ENCODE results near the gene C5orf58.

Gene C5orf58

DNA sequence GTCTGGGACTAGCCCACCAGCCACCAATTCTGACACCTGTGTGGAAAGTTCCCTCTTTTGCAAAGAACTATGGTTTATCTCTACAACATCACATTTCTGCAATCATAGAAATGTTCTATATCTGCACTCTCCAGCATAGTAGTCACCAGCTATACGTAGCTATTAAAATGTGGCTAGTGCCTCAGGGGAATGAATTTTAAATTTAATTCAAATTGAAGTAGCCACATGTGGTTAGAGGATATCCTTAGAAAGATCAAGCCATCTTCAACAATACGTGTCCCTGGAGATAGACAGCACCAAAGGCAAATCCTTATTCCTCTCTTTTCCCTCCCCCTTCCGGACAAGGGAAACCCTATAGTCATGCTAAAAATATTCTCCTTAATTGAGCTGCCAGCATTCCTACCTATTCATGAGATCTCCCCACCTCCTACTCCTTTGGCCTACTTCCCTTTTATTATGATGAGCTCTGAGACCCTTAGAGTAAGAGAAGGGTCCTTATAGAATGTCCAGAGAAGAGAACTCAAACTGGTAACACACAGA is 53.7 kb downstream of the C5orf58 start:
- DNase-seq, result no peak

DNA sequence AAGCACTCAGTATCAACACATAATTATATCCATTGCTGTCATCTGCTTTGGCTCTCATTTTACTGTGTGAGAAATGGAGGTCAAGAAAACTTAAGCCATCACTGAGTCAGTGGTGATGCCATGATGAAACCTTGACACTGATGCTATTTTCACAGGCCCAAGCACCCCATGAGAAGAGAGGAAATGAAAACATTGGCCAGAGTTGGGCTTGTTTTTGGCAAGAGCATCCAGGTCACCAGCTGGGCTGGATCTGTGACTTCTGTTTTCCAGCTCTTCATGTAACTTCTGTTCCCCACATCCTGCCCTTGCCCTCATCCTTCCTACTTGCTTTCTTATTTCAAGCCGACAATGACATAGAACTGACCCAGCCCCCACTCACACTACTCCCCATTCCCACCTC is 54.7 kb downstream of the C5orf58 start:
- no peak for DNase-seq

DNA sequence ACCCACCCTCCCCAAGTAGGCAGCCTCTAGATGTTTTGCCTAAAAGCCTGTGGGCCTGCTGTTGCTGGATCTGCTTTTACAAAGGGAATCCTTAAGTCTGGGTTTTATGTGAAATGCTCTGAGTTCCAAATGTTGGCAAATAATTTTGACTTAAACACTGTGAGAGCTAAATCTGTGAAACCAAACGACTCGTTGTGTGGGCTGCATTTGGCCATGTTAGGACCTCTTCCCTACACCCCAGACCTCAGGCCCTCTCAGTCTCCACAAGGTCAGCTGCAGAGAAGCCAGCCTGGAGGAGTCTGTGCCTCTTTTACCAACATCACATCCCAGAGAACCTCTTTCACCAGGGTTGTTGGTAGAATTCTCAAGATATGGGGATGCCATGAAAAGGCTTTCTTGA is 55.4 kb downstream of the C5orf58 start:
- DNase-seq, result no peak

DNA sequence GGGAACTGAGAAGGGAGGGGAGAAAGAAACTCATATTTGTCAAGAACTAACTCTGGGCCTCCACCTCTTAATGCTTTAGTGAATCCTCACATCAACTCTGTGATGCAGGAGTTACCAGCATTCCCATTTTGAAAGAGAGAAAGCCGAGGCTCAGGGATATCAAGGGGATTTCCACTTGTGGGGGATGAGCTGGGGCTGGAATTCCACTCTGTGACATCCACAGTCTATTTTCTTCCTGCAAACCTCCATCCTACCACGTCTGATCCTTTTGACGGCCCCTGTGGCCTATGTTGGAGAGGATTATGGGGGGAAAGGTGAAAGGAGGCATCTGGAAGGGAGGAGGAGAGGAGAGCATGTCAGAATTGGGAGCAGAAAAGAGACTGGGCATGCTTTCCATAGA is 55.8 kb downstream of the C5orf58 start:
- DNase-seq, result no peak

DNA sequence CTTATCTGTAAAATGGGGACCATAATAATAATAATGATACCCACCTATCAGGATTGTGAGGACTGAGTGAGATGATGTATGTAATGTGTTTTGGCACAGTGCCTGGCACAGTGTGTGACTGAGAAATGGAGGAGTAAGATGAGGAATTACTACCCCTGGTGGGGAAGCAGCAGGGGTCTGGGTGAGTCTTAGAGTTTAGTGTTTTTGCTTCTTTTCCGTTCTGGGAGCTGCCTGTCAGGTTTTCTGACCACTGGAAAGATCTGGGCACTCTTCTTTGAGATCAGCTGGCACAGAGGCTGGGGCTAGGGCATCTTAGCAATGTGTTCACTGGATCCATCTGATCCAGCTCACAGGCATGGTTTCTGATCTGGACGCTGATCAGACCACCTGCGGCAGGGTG is 56.3 kb downstream of the C5orf58 start:
- DNase-seq, result no peak

DNA sequence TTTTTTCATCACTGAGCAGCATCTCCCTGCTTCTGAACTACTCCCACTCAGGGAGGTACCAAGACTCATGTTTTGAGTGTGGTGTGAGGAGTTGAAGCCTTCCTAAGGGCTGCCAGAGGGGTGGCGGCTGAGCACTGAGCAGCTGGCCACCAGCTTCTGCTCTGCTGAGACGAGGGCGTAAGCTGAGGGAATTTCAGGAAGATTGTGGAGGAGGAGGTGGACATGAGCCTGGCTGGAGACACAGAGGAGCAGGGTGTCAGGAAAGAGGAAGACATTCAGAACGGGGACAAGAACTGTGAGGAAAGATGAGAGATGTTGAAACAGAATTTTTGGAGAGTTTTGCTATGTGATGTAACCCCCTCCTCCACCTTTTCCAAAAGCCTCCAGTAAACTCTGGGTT is 57.0 kb downstream of the C5orf58 start:
- DNase-seq, result no peak

DNA sequence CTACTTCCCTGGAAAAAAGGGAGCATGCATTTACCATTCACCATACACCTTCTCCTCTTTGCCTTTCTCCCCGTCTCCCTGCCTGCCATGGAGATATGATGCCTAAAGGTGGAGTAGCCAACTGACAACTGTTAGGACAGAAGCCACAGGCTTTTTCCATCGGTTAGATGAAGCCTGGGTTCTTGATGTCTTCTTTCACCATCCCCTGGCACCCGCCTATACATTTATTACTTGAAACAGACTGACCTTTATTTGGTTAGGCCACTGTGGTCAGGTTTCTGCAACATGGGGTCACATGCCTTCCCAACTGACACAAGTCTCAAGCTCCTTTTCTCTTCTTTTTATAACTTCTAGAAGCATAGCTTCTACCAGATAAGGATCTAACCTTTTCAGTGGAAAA is 57.7 kb downstream of the C5orf58 start:
- DNase-seq, result no peak

DNA sequence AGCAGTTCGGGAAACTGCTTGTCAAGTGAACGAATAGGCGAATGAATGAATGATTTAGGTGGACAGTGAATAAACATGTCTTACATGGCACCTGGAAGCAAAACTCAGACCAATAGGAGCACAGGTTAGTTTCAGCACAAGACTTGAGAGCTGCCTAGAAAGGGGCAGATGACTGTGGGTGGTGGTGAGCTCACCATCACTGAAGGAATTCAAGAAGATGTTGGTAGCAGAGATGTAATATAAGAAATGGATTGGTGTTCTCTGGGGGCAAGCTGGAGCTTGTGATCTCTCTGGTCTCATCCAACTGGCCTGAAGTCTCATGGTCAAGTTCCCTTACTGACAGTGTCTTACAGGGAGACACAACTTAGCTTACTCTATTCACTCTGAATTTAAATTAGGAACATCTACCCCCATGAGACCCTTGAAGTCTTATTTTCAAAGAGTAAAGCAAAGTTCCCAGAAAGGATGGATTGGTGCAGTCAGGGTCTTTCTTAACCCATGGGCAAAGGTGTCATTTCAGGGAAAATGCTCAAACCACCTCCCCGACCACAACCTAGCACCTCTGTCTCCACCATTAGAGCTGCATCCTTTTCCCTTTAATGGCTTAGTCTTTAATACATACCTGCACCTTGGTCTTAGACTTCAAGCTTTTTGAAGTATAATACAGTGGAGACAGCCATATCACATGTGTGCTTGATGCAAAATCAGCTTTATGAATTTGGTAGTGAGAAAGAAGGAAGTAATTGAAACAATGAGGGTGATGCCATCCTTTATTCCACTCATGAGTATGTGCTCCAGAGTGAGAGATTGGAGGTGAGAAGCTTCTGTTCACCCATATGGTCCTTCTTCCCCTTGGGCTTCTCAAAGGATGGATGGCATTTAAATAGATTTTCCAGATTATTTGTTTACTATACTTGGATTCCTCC is 59.7 kb downstream of the C5orf58 start:
- no peak for DNase-seq

DNA sequence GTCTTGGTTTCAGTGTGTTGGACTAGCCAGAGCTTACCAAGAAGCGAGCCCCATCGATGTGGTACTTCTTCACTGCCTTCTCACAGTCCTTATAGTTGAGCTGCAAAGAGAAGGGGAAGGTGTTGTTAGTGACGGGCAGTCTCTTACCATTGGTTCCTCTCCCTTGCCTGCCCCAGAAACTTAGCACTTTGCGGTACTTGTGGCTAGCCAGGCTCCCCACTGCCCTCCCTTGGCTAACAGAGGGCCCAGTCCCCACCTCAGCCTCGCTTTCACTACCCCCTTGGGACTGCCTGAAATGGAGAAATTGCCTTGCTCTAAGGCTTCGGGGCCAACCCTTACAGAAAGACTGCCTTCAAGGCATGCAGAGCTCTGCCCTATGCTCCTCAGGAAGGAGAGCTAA is 60.5 kb downstream of the C5orf58 start:
- DNase-seq, result no peak

DNA sequence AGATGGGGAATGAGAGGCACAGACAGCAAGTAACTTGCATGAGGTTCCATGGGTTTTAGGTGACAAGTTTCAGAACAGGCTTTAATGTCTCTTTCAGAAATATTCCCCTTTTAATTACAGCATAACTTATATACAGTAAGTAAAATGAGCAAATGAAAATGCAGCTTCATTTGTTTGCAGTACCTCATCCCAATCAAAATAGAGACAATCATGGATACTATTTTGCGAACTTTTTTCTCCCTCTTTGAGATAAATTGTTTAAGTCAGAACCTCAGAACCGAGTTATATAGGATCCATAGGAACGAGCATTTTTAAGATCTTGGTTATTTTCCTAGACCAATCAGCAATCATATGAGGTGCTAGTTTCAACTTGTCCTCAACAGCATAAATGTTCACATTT is 61.3 kb downstream of the C5orf58 start:
- DNase-seq, result no peak

DNA sequence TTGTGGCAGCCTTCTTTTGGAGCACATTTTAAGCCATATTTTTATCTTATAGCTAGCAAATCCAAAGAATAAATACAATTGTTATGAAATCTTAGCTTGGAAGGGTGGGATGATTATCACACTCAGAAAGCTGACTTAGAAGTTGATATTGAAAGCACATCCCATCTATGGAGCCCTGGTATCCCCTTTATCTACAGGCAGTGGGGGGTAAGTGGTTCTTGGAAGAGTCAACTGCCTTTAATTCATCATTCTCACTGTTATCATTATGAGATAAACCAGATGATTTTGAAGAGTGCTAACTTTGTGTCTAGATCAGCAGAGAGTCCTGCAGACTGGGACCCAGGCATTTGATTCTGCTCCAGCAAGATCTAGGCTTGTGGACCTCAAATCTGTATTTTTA is 61.8 kb downstream of the C5orf58 start:
- no peak for DNase-seq
